Mammary epithelial cell (primary cell): ENCODE measurements around the gene SOX12.

Experiments used
- CTCF ChIP-seq, 2 donors: IDR thresholded peaks in 1 of 2; conservative IDR thresholded peaks in 1 of 2; 2 replicates each; pipeline ENCODE4 v1.5.1; 2011 to 2012; ENCODE audit warnings: inconsistent platforms in 2 of 2, low read length in 2 of 2, mild to moderate bottlenecking in 2 of 2, control low read depth in 1 of 2, low read depth in 1 of 2; ENCODE audit not compliant: insufficient read depth in 1 of 2; ENCODE audit errors: extremely low read depth in 1 of 2
- EZH2 ChIP-seq: IDR thresholded peaks from 2 replicates; pipeline ENCODE4 v1.6.1; 2012; ENCODE audit warnings: low read length, inconsistent platforms, borderline replicate concordance

- TF ChIP-seq CTCF (conservative IDR thresholded peaks at IDR 0.05 in 1 of 2, IDR thresholded peaks at IDR 0.05 in 1 of 2; ENCODE audit: extremely low read depth in 1 of 2, insufficient read depth in 1 of 2, low read depth in 1 of 2, low read length in 2 of 2): no peak
- no peak for TF ChIP-seq EZH2
These were observed 39.8 kb downstream of the SOX12 start for GRCh38 chr20:364905-365794.
